H1 (cell line): ENCODE results near the gene PDGFD. TPM values are rescaled to one million over a fixed set of nuclear protein-coding genes. Genes with fewer than 3 reads are reported as not detected.

ENCODE experiments used
- CTCF ChIA-PET: fragments of 300-600 bp; sonication (Branson Sonifier 250); formaldehyde crosslinking; loops from one replicate; lab custom pipeline; 2021; ENCODE audit not compliant: partially characterized antibody; lab: Charles Lee
- POLR2A ChIA-PET: fragments of 300-600 bp; sonication (Branson Sonifier 250); formaldehyde crosslinking; loops from one replicate; lab custom pipeline; 2021; ENCODE audit warnings: inconsistent platforms; ENCODE audit not compliant: partially characterized antibody; lab: Charles Lee
- DNase-seq, 2 experiments: peaks; one replicate each; pipeline versions ENCODE4 v3.0.0 to v3.0.0-alpha.2; 2010 to 2022; ENCODE audit warnings: low spot score in 2 of 2, low read depth in 1 of 2, mixed read lengths in 1 of 2
- FAIRE-seq: peaks from 2 replicates; lab custom pipeline; 2011; peaks lifted over from hg19 to GRCh38; lab: Jason Lieb, UNC
- H2AFZ ChIP-seq: 2 replicates; pipeline ENCODE4 v1.8.1; 2012; ENCODE audit warnings: low read length, inconsistent platforms
- H2AK5ac ChIP-seq: 2 replicates; pipeline ENCODE4 v1.6.1; 2013; ENCODE audit warnings: low read depth, low read length
- H2BK120ac ChIP-seq: replicated peaks from 2 replicates; pipeline ENCODE3; 2013; ENCODE audit warnings: low read depth, low read length, inconsistent platforms
- H2BK12ac ChIP-seq: 2 replicates; pipeline ENCODE4 v1.6.1; 2013; ENCODE audit warnings: low read depth, low read length
- H2BK15ac ChIP-seq: 2 replicates; pipeline ENCODE4 v1.6.1; 2013; ENCODE audit warnings: low read length
- H2BK20ac ChIP-seq: 2 replicates; pipeline ENCODE4 v1.6.1; 2013; ENCODE audit warnings: low read length
- H2BK5ac ChIP-seq: 2 replicates; pipeline ENCODE4 v1.6.1; 2013; ENCODE audit warnings: low read depth, low read length
- H3K14ac ChIP-seq: 2 replicates; pipeline ENCODE4 v1.6.1; 2013; ENCODE audit warnings: inconsistent platforms; ENCODE audit not compliant: insufficient read length
- H3K18ac ChIP-seq: 2 replicates; pipeline ENCODE4 v1.6.1; 2013; ENCODE audit warnings: low read length; ENCODE audit errors: extremely low read depth
- H3K23ac ChIP-seq: 2 replicates; pipeline ENCODE4 v1.6.1; 2013; ENCODE audit warnings: inconsistent platforms; ENCODE audit not compliant: insufficient read length
- H3K23me2 ChIP-seq: 2 replicates; pipeline ENCODE4 v1.6.1; 2013; ENCODE audit warnings: low read depth, low read length
- H3K27ac ChIP-seq: 2 replicates; pipeline ENCODE4 v1.6.1; 2011; ENCODE audit warnings: low read depth, low read length, inconsistent platforms
- H3K27me3 ChIP-seq, 4 experiments: replicated peaks in 1 of 4; 1 replicate in 1 of 4; 2 replicates in 3 of 4; pipeline versions ENCODE4 v1.6.1 to v1.8.1; 2011 to 2013; ENCODE audit warnings: low read length in 3 of 4, mild to moderate bottlenecking in 3 of 4, inconsistent platforms in 2 of 4, mixed read lengths in 2 of 4, moderate library complexity in 1 of 4; ENCODE audit not compliant: control insufficient read depth in 3 of 4, insufficient read depth in 3 of 4; ENCODE audit errors: extremely low read depth in 1 of 4
- H3K36me3 ChIP-seq, 4 experiments: 2 replicates each; pipeline versions ENCODE4 v1.6.1 to v1.8.1; 2011 to 2013; ENCODE audit warnings: mild to moderate bottlenecking in 4 of 4, low read length in 3 of 4, moderate library complexity in 2 of 4, control low read depth in 1 of 4, inconsistent platforms in 1 of 4; ENCODE audit not compliant: insufficient read depth in 4 of 4, control insufficient read depth in 2 of 4
- H3K4ac ChIP-seq: replicated peaks from 2 replicates; pipeline ENCODE3; 2013; ENCODE audit warnings: low read length, low read depth, mixed read lengths, inconsistent platforms; ENCODE audit not compliant: insufficient read length
- H3K4me1 ChIP-seq, 4 experiments: replicated peaks in 1 of 4; 1 replicate in 1 of 4; 2 replicates in 3 of 4; pipeline versions ENCODE4 v1.6.1 to v1.8.1; 2011 to 2013; ENCODE audit warnings: low read length in 3 of 4, inconsistent platforms in 2 of 4, mixed read lengths in 1 of 4; ENCODE audit not compliant: insufficient read depth in 4 of 4, control insufficient read depth in 3 of 4
- H3K4me2 ChIP-seq, 2 experiments: 2 replicates each; pipeline versions ENCODE4 v1.6.1 to v1.8.1; 2011 to 2013; ENCODE audit warnings: low read depth in 2 of 2, low read length in 2 of 2, control low read depth in 1 of 2, inconsistent platforms in 1 of 2, mild to moderate bottlenecking in 1 of 2; ENCODE audit not compliant: insufficient read depth in 1 of 2
- H3K4me3 ChIP-seq, 4 experiments: fragments of 200-600, 300-600 bp in 1 of 4; sonication (generic), shearing (Covaris generic), sonication (Bioruptor Twin) in 1 of 4; 2 replicates each; pipeline versions ENCODE4 v1.5.1 to v1.8.1; 2011 to 2016; ENCODE audit warnings: low read length in 4 of 4, low read depth in 3 of 4, control low read depth in 2 of 4, inconsistent platforms in 2 of 4, mild to moderate bottlenecking in 2 of 4, mixed read lengths in 1 of 4, moderate library complexity in 1 of 4; ENCODE audit not compliant: insufficient read depth in 2 of 4; ENCODE audit errors: extremely low read depth in 1 of 4
- H3K56ac ChIP-seq: replicated peaks from 2 replicates; pipeline ENCODE3; 2013; ENCODE audit warnings: low read depth, mild to moderate bottlenecking, mixed read lengths, low read length, inconsistent platforms; ENCODE audit not compliant: insufficient read length
- H3K79me1 ChIP-seq: 2 replicates; pipeline ENCODE4 v1.6.1; 2013; ENCODE audit warnings: low read depth, low read length, control low read depth
- H3K79me2 ChIP-seq, 2 experiments: 2 replicates each; pipeline versions ENCODE4 v1.6.1 to v1.8.1; 2012 to 2013; ENCODE audit warnings: low read length in 2 of 2, mild to moderate bottlenecking in 2 of 2, inconsistent platforms in 1 of 2; ENCODE audit not compliant: insufficient read depth in 2 of 2, control insufficient read depth in 1 of 2
- H3K9ac ChIP-seq, 4 experiments: replicated peaks in 1 of 4; 1 replicate in 1 of 4; 2 replicates in 3 of 4; pipeline versions ENCODE4 v1.6.1 to v1.8.1; 2011 to 2013; ENCODE audit warnings: low read depth in 3 of 4, low read length in 3 of 4, control low read depth in 2 of 4, mild to moderate bottlenecking in 2 of 4, moderate library complexity in 2 of 4, inconsistent platforms in 1 of 4; ENCODE audit errors: extremely low read depth in 1 of 4
- H3K9me3 ChIP-seq, 2 experiments: 2 replicates each; pipeline versions ENCODE4 v1.6.1 to v1.8.1; 2012 to 2013; ENCODE audit warnings: mild to moderate bottlenecking in 2 of 2, moderate library complexity in 2 of 2, control low read depth in 1 of 2, inconsistent platforms in 1 of 2, low read depth in 1 of 2, low read length in 1 of 2, mixed read lengths in 1 of 2; ENCODE audit not compliant: insufficient read depth in 2 of 2
- H4K20me1 ChIP-seq, 2 experiments: replicated peaks in 1 of 2; 2 replicates each; pipeline versions ENCODE3 to v1.8.1; 2011 to 2013; ENCODE audit warnings: inconsistent platforms in 2 of 2, low read length in 2 of 2, mild to moderate bottlenecking in 1 of 2; ENCODE audit not compliant: insufficient read depth in 2 of 2, control insufficient read depth in 1 of 2
- H4K5ac ChIP-seq: 2 replicates; pipeline ENCODE4 v1.6.1; 2013; ENCODE audit warnings: low read length, low read depth, mixed read lengths, inconsistent platforms; ENCODE audit not compliant: insufficient read length
- H4K8ac ChIP-seq: 2 replicates; pipeline ENCODE4 v1.8.0; 2013; ENCODE audit warnings: mild to moderate bottlenecking, moderate library complexity, low read length, inconsistent platforms; ENCODE audit not compliant: insufficient read depth; ENCODE audit errors: extremely low read depth
- H4K91ac ChIP-seq: replicated peaks from 2 replicates; pipeline ENCODE3; 2013; ENCODE audit warnings: low read length, mixed read lengths, inconsistent platforms; ENCODE audit not compliant: insufficient read length
- ASH2L ChIP-seq: fragments of 200-600, 300-600 bp; sonication (generic); IDR thresholded peaks from one replicate; pipeline ENCODE4 v1.7.1; 2017; ENCODE audit warnings: low read length
- CBX5 ChIP-seq: fragments of 300-800, 300-1000 bp; sonication (generic); IDR thresholded peaks from 2 replicates; pipeline ENCODE4 v1.7.1; 2016; ENCODE audit warnings: antibody characterized with exemption, low read length, low read depth
- CEBPB ChIP-seq: IDR thresholded peaks from 2 replicates; pipeline ENCODE4 v1.6.1; 2012; ENCODE audit warnings: low read depth, low read length
- CHD1 ChIP-seq: IDR thresholded peaks from 2 replicates; pipeline ENCODE4 v1.6.1; 2012; ENCODE audit warnings: low read depth, low read length, improper control_type of control experiment
- HDAC6 ChIP-seq: IDR thresholded peaks from one replicate; pipeline ENCODE4 v1.7.1; 2012; ENCODE audit warnings: low read depth, mild to moderate bottlenecking, inconsistent platforms, low read length, moderate library complexity
- KDM1A ChIP-seq: fragments of 200-600, 300-600 bp; sonication (generic); IDR thresholded peaks from 2 replicates; pipeline ENCODE4 v1.7.1; 2016; ENCODE audit warnings: mild to moderate bottlenecking, low read length, borderline replicate concordance
- MAFK ChIP-seq: IDR thresholded peaks from 2 replicates; pipeline ENCODE4 v1.6.1; 2012; ENCODE audit warnings: low read depth, mild to moderate bottlenecking, improper control_type of control experiment, low read length
- NANOG ChIP-seq: IDR thresholded peaks from 2 replicates; pipeline ENCODE4 v1.6.1; 2011; ENCODE audit warnings: low read length, low read depth, mild to moderate bottlenecking, inconsistent platforms; ENCODE audit not compliant: insufficient read depth, poor library complexity, severe bottlenecking
- PHF8 ChIP-seq: fragments of 200-600 bp; sonication (generic); conservative IDR thresholded peaks from 2 replicates; pipeline ENCODE4 v1.7.1; 2012; ENCODE audit warnings: low read depth, mild to moderate bottlenecking, inconsistent platforms, low read length, moderate library complexity
- RFX5 ChIP-seq: IDR thresholded peaks from 2 replicates; pipeline ENCODE4 v1.6.1; 2011; ENCODE audit warnings: low read depth, low read length, improper control_type of control experiment, borderline replicate concordance
- SAP30 ChIP-seq: fragments of 300-600 bp; sonication (generic); IDR thresholded peaks from 2 replicates; pipeline ENCODE4 v1.7.1; 2012; ENCODE audit warnings: low read length, moderate library complexity, mild to moderate bottlenecking, inconsistent platforms; ENCODE audit not compliant: insufficient read depth, insufficient replicate concordance
- SP1 ChIP-seq: IDR thresholded peaks from 2 replicates; pipeline ENCODE4 v1.6.1; 2011; ENCODE audit warnings: low read depth, low read length
- SRF ChIP-seq: IDR thresholded peaks from 2 replicates; pipeline ENCODE4 v1.6.1; 2011; ENCODE audit warnings: mild to moderate bottlenecking, low read depth, low read length, moderate library complexity
- WGBS, 2 experiments: shearing (Covaris generic) in 1 of 2; methylation state at CpG; one replicate each; pipeline versions ENCODE4 v1.1.6 to v1.1.7; 2013 to 2015; ENCODE audit warnings: low lambda C conversion rate in 2 of 2, mixed read lengths in 2 of 2, inconsistent platforms in 1 of 2, low coverage in 1 of 2, missing lambda C conversion rate in 1 of 2; ENCODE audit not compliant: insufficient replicate concordance in 2 of 2, insufficient coverage in 1 of 2, insufficient read length in 1 of 2; ENCODE audit errors: extremely low coverage in 1 of 2, missing lambda C conversion rate in 1 of 2; 5-methylcytosine and 5-hydroxymethylcytosine counted together
- polyA plus RNA-seq, 7 experiments: library from polyadenylated mRNA; depleted of rRNA in 3 of 7; stranded (reverse) in 5 of 7; unstranded in 2 of 7; fragments of >200 nt in 5 of 7; fragments of 200-250 nt in 2 of 7; gene quantifications; 1 replicate in 5 of 7; 2 replicates in 1 of 7; 4 replicates in 1 of 7; pipeline versions ENCODE4 v1.2.1 to v1.2.3, GENCODE V29; 2011 to 2013; ENCODE audit warnings: missing spikeins in 2 of 7, mixed read lengths in 2 of 7
- total RNA-seq: library from RNA; stranded (reverse); fragmentation: NEBNext Ultra II Directional; extraction: Animal tissue kit (Norgen Biotek cat#: 25700); gene quantifications from 2 replicates; pipeline ENCODE4 v1.2.1, GENCODE V29; 2021
- TF ChIP-seq, protein P1 (sequence below): IDR thresholded peaks from 2 replicates; pipeline ENCODE4 v1.6.1; 2012; ENCODE audit warnings: inconsistent platforms

PDGFD gene
- total and polyA plus RNA-seq, 2 of the 8 experiments (the other 6 are each of a cell fraction or from before 2014, with no cell fraction given) = 1.1 to 3.9 TPM

DNA sequence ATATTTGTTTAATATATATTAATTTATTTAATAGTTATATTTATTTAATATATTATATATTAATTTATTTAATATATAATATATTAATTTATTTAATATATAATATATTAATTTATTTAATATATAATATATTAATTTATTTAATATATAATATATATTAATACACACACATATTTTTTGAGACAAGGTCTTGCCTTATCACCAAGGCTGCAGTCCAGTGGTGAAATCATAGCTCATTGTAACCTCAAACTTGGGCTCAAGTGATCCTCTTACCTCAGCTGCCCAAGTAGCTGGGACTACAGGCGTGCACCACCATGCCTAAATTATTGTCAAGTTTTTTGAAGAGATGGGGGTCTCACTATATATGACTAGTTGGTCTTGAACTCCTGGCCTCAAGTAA is 178.9 kb downstream of the PDGFD start:
- CTCF ChIA-PET = interaction anchor here (1.2 to 1.5 kb wide), 2 partner anchors 21 to 303 kb away, joined by 3 to 4 read pairs; no protein-coding TSS in a partner anchor
- no peak overlapping the region for H2BK15ac ChIP-seq
- no peak overlapping the region for H3K4me3 ChIP-seq
- H3K79me2 ChIP-seq = no peaks in the 10 kb centered on the region
- no peak overlapping the region for H2BK12ac ChIP-seq
- H3K9ac ChIP-seq = no peak overlapping the region
- H3K23me2 ChIP-seq = no peaks in the 10 kb centered on the region
- H3K14ac ChIP-seq = no peak overlapping the region
- no peak for FAIRE-seq
- no peak overlapping the region for H3K23ac ChIP-seq
- no peak overlapping the region for H4K8ac ChIP-seq
- POLR2A ChIA-PET = no interaction called here
- H4K5ac ChIP-seq = no peak overlapping the region
- 100% methylated on average over 1 of the region's 1 CpG; no CpG with 5 or more reads in 1 of the 2 experiments for WGBS, 2 experiments
- no peaks in the 10 kb centered on the region for H3K36me3 ChIP-seq
- H3K4me1 ChIP-seq = peaks cover 0 to 3% (median 2%) of the 10 kb centered on the region in 4 experiments; a peak in 2 of 7 replicates
- H3K4me2 ChIP-seq = no peak overlapping the region
- no peak overlapping the region for H4K91ac ChIP-seq
- no peak overlapping the region for H3K4ac ChIP-seq
- no peak overlapping the region for H2AFZ ChIP-seq
- no peaks in the 10 kb centered on the region for H3K9me3 ChIP-seq
- no peaks in the 10 kb centered on the region for H4K20me1 ChIP-seq
- no peak overlapping the region for H3K56ac ChIP-seq
- no peak for DNase-seq
- H2BK5ac ChIP-seq = no peak overlapping the region
- H3K27ac ChIP-seq = no peak overlapping the region
- H2BK20ac ChIP-seq = no peak overlapping the region
- H3K27me3 ChIP-seq = no peaks in the 10 kb centered on the region
- H3K18ac ChIP-seq = no peak overlapping the region
- H3K79me1 ChIP-seq = no peaks in the 10 kb centered on the region
- H2BK120ac ChIP-seq = no peak overlapping the region
- no peak overlapping the region for H2AK5ac ChIP-seq
- TF ChIP-seq KDM1A (no peak), ASH2L (no peak), SAP30 (no peak), NANOG (no peak), PHF8 (no peak), SRF (no peak), CHD1 (no peak), SP1 (no peak), RFX5 (no peak), HDAC6 (no peak), MAFK (no peak), CBX5 (no peak), CEBPB (no peak)
- TF ChIP-seq, protein P1, sequence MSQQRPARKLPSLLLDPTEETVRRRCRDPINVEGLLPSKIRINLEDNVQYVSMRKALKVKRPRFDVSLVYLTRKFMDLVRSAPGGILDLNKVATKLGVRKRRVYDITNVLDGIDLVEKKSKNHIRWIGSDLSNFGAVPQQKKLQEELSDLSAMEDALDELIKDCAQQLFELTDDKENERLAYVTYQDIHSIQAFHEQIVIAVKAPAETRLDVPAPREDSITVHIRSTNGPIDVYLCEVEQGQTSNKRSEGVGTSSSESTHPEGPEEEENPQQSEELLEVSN = no peak
